ENCODE data around the gene DISP1.

DISP1 gene

DNA sequence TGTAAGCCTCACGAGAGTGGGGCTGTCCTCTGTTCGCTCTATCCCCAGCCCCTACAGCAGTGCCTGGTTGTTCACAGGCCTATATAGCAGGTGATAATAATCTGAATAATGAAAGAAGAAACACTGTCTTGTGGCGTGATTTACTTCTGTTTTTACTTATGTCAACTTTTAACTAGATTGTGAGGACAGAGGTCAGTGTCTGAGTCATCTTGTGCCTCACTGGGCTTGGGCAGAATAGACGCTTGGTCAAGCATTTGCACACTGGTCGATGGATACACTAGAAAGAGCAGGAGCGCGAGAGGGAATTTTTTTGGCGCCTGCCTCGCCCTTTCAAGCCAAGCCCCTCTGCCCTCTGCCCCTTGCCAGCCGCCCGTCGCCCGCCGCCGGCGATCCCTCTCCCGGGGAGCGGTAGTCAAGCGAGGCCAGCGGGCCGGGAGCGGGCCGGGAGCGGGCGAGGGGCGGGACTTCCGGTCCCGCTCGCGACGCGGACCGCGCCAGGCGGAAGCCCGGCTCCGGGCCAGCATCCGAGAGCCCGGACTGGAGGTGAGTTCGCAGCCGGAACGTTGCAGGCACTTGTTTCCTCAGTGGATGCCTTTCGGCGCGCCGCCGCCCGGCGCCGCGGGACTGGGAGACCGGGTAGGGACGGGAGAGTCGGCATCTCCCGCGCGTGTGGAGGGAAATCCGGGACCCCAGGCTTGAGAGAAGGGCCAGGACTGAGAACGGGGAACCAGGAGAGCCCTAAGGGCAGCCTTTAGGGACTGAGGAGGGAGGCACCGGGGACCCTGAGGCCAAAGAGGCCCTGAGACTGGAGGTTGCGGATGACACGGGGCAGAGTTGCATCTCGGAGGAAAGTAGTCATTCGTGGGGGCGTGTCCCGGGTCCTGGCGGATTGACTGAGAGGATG is at the start of gene DISP1:
Gene DISP1 (plus strand): TSS at position 504 of the 904 bp plus-strand sequence. CDS start 127,785 bp downstream, outside the sequence.
- DNase-seq: peak; percentile 78

GRCh38 chr1:222767152-222767571 is 47.7 kb upstream of the DISP1 start:
- no peak for DNase-seq

GRCh38 chr1:222768592-222768991 is 46.2 kb upstream of the DISP1 start:
- no peak for DNase-seq

DNA sequence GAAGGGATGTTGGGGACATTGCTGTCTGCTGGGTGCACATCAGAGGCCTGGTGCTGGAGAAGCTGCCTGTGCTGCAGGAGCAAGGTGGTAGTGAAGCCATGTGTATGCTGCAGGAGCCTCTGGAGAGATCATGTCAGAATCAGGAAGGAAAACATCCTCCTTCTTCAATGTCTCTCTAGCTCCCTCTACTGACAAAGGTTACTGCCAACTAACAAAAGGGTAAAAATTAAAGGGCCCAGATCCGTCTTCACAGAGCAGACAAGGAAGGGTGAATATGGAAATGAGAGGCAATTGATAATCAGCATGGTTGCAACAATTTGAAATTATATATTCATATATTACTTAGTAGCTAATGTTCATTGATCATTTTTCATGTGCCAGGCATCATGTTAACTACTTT is 45.7 kb upstream of the DISP1 start:
- DNase-seq: peak; percentile 7

DNA sequence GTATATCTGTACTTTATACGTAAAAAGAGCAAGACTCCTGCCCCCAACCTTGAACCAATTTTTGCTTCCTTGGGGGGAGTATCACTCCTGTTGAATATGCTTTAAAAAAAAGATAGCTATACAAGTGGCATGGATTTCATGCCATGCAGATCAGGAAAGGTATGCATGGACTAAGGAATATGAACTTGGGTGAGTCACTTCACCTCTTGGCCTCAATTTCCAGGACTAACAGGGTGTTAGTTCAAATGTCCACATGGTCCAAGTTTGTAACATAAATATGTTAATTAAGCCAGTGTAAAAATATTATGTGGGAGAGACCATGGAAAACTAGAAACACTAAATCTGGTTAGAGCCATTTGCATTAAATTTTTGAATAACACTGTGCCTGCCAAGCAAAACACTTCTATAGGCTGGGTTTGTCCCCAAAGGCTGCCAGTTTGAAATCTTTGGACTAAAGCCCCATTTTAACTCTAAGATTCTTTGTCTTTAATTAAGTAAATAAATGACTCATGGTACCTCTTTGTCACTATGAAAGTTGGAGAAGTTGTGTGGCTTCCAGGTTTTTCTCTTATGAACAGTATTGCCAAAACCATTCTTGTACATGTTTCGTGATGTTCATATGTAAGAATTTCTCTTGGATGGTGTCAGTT is 44.7 kb upstream of the DISP1 start:
- no peak for DNase-seq

DNA sequence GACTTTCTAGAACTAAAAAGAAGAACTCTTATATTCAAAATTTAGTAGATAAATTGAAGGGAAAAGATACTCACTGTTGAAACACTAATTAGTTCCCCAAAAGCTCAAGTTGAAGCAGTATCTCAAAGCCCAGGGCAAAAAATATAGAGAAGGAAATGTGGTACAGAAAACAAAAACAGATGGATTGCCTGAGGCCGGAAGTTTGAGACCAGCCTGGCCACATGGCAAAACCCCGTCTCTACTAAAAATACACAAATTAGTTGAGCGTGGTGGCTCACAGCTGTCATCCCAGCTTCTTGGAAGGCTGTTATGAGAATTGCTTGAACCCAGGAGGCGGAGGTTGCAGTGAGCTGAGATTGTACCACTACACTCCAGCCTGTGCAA is 41.9 kb upstream of the DISP1 start:
- peak; percentile 19 for DNase-seq

DNA sequence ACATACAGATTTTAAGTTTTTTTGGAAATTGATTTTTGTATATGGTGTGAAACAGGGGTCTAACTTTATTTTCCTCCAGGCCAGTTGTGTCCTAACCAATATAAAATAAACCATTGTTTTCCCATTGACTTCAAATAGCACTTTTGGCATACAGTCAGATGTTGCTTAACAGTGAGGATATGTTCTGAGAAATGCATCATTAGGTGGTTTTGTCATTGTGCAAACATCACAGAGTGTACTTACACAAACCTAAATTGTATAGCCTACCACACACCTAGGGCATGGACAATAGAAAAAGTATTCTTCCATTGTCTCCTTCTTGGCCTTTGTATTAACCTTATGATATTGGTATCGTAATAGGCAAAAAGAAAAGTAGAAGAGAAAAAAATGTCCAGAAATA is 37.4 kb upstream of the DISP1 start:
- no peak for DNase-seq

- no peak for DNase-seq
These were observed 36.9 kb upstream of the DISP1 start for GRCh38 chr1:222777977-222778376.

- no peak for DNase-seq
These were observed 33.6 kb upstream of the DISP1 start for GRCh38 chr1:222781251-222781650.

DNA sequence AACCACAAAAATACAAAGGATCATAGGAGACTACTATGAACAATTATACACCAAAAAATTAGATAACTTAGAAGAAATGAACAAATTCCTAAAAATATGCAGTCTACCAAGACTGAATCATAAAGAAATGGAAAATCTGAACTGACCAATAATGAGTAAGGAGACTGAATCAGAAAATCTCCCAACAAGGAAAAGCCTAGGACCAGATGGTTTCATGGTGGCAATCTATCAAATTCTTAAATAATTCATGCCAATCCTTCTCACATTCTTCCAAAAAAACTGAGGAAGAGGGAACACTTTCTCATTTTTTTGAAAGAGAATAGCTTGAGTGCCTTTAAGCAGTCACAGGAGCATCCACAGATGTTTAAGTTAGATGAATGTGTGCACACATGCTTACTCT is 31.8 kb upstream of the DISP1 start:
- DNase-seq: no peak

DNA sequence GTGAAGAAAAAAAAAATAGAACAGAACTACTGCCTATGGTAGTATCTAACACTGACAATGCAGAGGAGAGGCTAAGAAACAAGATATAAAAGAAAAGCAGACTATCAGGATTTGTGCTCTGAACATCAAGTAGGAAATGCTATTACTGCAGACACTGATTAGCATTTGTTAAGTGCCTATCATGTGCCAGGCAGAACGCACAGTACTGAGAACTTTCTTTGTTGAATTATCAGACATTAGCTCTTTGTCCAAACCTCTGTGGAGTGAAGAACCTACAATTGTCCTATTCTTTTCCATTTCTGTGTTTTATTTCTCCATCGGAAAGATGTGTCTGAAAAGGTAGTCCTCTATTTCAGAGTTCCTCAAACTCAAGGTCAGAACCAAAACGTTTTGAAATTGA is 30.5 kb upstream of the DISP1 start:
- DNase-seq: no peak

GRCh38 chr1:222784916-222785315 is 29.9 kb upstream of the DISP1 start:
- DNase-seq: no peak

GRCh38 chr1:222785529-222785928 is 29.3 kb upstream of the DISP1 start:
- DNase-seq: no peak

DNA sequence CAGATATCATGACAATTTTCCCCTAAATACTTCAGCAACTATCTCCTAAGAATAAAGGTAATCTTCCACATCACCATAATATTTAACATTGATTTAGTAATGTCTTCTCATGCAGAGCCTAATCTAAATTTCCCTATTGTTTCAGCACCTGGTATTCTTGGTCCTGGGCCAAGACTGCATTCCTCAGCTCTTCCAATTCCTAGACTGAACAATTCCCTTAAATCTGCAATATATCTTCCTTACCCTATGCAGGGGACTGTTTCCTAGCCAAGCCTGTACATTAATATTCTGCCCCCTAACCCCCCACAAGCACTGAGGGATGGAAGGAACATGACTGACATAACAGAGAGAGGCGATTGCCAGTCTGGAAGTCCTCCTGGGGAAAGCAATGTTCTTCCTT is 28.7 kb upstream of the DISP1 start:
- no peak for DNase-seq

- DNase-seq: no peak
These were observed 27.1 kb upstream of the DISP1 start for GRCh38 chr1:222787729-222788128.

GRCh38 chr1:222788402-222789156 is 26.3 kb upstream of the DISP1 start:
- no peak for DNase-seq

DNA sequence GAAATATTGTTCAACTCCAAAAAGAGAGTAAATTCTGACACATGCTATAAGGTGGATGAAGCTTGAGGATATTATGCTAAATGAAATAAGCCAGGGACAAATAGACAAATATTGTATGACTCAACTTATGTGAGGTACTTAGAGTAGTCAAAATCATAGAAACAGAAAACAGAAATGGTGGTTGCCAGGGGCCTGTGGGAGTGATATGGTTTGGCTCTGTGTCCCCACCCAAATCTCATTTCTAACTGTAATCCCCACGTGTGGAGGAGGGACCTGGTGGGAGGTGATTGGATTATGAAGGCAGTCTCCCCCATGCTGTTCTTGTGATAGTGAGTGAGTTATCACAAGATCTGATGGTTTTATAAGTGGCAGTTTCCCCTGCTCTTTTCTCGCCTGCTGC is 24.7 kb upstream of the DISP1 start:
- no peak for DNase-seq

DNA sequence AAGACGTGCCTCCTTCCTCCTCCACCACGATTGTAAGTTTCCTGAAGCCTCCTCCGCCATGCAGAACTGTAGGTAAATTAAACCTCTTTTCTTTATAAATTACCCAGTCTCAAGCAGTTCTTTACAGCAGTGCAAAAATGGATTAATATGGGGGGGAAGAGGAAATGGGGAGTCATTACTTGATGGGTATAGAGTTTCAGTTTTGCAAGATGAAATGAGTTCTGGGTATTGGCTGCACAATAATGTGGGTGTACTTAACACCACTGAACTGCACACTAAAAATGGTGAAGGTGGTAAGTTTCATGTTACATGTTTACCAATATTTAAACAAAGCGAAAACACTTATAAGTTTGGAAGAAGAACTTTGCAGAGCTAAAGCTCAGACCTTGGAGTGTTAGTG is 24.3 kb upstream of the DISP1 start:
- DNase-seq: peak; percentile 28

- DNase-seq: no peak
These were observed 23.7 kb upstream of the DISP1 start for GRCh38 chr1:222791006-222791710.

DNA sequence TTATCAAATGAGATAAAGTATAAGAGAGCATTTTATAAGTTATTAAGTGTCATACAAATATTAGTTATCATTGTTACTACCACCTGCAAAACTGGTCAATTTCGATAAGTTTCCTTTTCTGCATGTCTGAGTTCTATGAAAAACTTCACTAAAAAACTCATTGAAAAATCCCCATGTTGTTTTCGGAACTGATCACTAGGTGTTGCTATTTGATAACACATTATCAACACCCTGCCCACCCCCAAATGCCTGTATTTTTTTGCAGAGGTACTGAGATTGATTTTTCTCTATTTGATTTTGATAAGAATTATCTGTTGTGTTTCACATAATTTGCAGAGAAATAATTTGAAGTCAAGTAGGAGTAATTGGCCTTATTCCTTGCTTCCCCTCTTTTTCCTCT is 22.1 kb upstream of the DISP1 start:
- DNase-seq: peak; percentile 16

GRCh38 chr1:222794656-222795474 is 20.0 kb upstream of the DISP1 start:
- DNase-seq: no peak

GRCh38 chr1:222798116-222798515 is 16.7 kb upstream of the DISP1 start:
- no peak for DNase-seq

All from activated CD4-positive, alpha-beta T cell treated with anti-CD3 and anti-CD28 coated beads, Interleukin-2, amount 50 U/mL, for 16 hours (primary cell).